H7 (cell line): ENCODE results near the gene PRX. TPM values are rescaled to one million over a fixed set of nuclear protein-coding genes. Genes with fewer than 3 reads are reported as not detected.
"Not testable (repeated sequence)": the region's sequence is repeated elsewhere in the genome, so short reads cannot be mapped to it uniquely, and the experiment has no call there.

Experiments used
- DNase-seq: peaks from one replicate; pipeline ENCODE4 v3.0.0; 2012
- H3K27me3 ChIP-seq: 2 replicates; pipeline ENCODE4 v1.6.0; 2011; ENCODE audit warnings: mild to moderate bottlenecking, low read length; ENCODE audit not compliant: control insufficient read depth, insufficient read depth
- H3K36me3 ChIP-seq: replicated peaks from 2 replicates; pipeline ENCODE4 v1.5.1; 2011; ENCODE audit warnings: low read length; ENCODE audit not compliant: control insufficient read depth, insufficient read depth
- H3K4me3 ChIP-seq: 2 replicates; pipeline ENCODE4 v1.5.1; 2011; ENCODE audit warnings: low read depth, mild to moderate bottlenecking, control low read depth, low read length, moderate library complexity; ENCODE audit not compliant: insufficient read depth
- total RNA-seq: library from RNA; depleted of rRNA; stranded (reverse); fragments of >200 nt; shearing (Covaris generic); gene quantifications from 2 replicates; pipeline ENCODE4 v1.2.3, GENCODE V29; 2014

PRX gene
- total RNA-seq, 1 experiment from 2014 or later, result 5.0 TPM

DNA sequence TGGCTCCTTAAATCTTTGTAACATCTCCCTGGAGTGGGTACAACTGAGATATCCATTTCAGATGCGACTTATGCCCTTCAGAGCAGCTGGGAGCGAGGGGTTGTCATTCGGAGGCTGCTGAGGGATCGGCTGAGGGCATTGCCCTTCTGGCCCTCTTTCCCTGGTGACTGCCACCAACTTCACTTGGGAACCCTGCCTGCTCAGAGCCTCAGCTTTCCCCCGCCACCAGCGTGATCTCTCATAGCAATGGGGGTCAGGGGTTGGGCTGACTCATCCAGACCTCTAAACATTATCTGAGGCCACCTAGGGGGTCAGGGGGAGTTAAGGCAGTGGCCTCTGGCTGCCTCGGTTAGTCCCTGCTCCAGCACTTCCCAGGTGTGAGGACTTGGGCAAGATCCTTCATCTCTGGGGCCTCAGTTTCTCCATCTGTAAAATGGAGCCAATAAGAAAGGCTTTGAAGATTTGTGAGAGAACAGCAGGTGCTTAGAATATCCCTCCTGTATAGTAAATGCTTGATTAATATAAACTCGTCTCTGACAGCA, 1.1 kb downstream of the PRX start:
- H3K4me3 ChIP-seq, result no peak overlapping the region
- DNase-seq, result peak; percentile 45
- no peaks in the 10 kb centered on the region for H3K27me3 ChIP-seq
- H3K36me3 ChIP-seq, result no peaks in the 10 kb centered on the region

DNA sequence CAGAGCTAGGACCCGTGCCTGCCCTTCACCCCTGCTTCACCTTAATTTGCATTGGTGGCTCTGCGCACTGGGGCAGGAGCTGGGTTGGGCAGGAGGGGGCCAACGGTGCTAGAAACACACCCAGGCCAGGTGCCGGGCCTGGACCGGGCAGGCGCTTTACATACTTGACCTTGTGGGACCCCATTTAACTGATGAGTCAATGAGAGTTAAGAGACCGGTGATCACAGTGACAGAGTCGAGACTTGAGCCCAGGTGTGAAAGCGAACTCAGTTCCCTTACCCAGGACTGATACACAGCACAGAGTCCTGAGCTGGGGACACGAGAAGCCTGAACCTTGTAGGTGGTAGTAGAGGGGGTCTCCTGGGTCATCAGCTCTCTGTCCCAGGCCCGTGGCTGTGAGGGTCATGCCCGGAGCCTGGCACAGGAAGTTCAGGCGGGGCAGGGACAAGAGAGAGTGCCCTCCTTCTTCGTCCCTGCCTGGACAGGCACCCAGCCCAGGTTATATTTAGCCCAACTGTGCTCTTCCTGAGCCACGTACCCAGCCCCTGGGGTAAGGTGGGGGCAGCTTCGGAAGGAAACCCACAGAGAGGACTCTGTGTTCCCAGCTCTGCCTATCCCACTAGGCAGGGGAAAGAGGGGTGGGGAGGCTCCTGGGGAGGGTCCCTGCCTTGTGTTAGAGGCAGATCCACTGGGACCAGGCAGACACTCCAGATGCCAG, 1.9 kb downstream of the PRX start:
- Histone ChIP-seq H3K27me3 (no peaks in the 10 kb centered on the region), H3K4me3 (no peak overlapping the region), H3K36me3 (no peaks in the 10 kb centered on the region)
- DNase-seq, result peak; percentile 50

DNA sequence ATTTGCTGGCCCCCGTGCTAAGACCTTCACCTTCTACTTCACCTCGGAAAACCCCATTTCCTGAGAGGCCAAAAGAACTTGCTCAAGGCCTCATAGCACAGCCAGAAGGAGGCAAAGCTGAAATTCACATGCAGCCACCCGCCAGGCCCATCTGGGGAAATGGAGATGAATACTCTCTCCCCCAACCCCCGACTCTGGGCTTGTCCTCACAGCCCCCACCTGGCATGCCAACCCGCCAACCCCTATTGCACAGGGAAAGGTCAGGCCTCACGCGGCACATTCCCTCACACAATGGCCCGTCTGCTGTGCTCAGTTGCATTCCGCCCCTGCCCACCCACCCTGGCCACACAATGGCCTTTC, 3.2 kb downstream of the PRX start:
- H3K36me3 ChIP-seq, result no peaks in the 10 kb centered on the region
- H3K27me3 ChIP-seq, result no peaks in the 10 kb centered on the region
- DNase-seq, result peak; percentile 85
- H3K4me3 ChIP-seq, result no peak overlapping the region

DNA sequence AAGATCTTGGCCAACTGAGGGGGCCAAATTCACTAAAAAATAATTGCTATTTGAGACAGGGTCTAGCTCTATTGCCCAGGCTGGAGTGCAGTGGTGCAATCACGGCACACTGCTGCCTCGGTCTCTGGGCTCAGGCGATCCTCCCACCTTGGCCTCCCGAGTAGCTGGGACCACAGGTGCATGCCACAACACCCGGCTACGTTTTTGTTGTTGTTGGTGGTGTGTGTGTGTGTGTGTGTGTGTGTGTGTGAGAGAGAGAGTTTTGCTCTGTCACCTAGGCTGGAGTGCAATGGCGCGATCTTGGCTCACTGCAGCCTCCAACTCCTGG, 4.6 kb downstream of the PRX start:
- not testable (repeated sequence) for H3K36me3 ChIP-seq, H3K4me3 ChIP-seq, DNase-seq, H3K27me3 ChIP-seq

DNA sequence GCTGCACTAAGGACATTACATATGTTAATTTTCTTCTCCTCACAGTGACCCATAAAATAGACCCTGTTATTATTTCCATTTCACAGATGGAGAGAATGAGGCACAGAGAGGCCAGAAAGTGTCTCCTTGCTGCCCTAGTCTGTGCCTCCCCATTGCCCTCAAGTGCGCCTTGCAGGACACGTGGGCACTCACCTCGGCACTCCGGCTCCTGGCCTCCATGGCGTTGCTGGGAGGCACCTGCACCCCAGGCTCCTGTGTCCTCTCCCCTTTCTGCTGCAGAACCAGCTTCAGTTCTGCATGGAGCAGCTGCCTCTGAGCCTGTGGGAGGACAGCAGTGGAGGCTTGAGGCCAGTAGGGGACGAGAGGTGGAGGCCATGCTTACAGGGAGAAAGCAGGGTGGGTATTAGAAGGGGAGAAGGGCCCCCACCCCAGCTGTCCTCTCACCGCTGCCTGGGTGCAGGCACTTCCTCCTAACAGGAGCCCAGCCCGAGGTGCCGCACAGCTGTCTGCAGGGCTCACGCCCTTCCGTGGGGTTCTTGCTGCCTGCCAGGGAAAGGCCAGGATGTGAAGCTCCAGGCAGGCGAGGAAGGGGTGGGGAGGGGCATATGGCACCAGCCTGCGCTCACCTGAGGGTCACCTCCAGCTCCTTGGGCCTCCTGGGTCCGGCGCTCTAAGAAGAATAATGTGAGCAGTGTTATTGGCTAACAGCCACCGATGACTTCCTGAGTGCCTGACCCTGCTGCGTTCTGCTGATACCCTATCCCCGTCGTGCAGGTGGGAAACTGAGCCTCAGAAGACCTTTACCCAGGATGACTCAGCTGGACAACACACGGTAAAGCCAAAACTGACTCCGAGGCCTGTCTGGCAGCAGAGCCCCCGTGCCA, 5.2 kb downstream of the PRX start:
- Histone ChIP-seq H3K4me3 (no peak overlapping the region), H3K36me3 (no peaks in the 10 kb centered on the region), H3K27me3 (no peaks in the 10 kb centered on the region)
- peak; percentile 52 for DNase-seq

DNA sequence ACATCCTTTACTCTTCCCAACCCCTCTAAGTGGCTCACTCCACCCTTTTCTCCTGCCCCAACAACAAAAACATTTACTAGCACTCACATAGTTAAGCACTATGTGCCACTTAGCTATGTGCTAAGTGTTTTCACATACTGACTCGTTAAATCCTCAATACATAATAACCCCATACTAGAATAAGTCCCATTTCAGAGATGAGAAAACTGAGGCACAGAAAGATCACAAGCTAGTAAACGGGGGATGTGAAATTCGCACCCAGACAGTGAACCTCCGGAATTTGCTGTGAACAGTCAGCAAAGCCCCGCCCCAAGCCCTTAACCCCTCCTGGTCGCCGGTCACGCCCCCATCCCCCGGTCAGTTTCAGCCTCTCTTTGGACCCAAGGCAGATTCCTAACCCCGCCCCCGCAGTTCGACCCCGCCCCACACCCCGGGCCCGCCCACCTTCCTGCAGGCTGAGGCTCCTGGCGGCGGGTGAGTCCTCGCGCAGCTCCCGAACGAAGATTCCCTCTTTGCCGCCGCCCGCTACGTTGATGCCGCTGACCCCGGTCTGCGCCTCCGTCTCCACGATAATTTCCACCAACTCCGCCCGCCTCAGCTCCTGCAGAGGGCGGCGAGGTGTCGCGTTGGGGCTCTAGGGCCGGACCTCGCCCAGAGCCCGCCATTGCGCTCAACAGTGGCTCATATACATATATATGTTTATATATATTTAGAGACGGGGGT, 9.8 kb downstream of the PRX start:
- H3K36me3 ChIP-seq, result no peaks in the 10 kb centered on the region
- peak overlapping the region; percentile 60 for H3K4me3 ChIP-seq
- H3K27me3 ChIP-seq, result peaks cover 2% of the 10 kb centered on the region; the same call in 1 of the 2 replicates
- DNase-seq, result peak; percentile 99

DNA sequence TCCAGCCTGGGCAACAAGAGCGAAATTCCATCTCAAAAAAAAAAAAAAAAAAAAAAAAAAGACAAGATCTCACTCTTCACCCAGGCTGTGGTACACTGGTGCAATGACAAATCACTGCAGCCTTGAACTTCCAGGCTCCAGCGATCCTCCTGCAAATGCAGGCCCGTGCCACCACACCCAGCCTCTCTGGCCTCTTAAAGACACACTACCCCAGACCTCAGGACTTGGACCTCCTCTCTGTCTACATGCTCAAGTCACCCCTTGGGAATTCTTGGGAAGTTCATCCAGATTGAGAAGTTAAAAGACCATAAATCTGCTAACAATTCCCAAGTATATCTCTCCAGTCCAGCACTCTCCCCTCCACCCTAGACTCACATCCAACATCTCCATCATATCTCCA, 12.6 kb downstream of the PRX start:
- Histone ChIP-seq H3K4me3 (no peak overlapping the region), H3K36me3 (no peaks in the 10 kb centered on the region), H3K27me3 (peaks cover 10% of the 10 kb centered on the region)
- no peak for DNase-seq

DNA sequence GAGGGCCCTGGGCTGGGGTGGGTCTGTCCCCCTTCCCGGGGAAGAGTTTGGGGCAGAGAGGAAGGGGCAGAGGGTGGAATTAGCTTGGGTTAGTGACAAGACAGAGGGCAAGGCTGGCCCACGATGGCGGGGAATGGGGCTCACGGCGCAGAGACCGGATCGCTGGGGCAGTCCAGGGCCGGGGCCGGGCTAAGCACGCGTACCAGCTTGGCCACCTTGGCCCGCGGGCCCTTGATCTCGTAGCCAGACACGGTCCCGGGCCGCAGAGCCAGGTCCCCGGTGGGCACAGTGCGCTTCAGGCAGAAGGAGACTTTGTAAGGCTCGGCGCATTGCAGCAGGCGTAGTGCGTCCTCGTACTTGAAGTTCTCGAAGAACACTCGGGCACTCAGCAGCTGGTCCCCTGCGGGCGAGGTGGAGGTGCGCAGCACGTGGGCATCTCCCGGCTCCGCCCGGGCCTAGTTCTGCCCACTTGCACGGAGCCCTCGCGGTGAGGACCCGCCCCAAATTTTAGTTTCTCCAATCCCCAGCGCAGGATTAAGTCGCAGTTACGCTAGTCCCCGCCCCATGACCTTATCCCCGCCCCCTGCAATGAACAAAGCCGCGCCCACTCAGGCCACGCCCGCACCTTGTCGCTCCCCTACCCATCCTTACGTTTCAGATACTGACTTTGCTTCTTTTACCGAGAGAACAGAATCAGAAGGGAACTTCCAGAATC, 14.6 kb downstream of the PRX start:
- Histone ChIP-seq H3K27me3 (peaks cover 10% of the 10 kb centered on the region), H3K4me3 (peak overlapping the region; percentile 28), H3K36me3 (no peaks in the 10 kb centered on the region)
- peak; percentile 98 for DNase-seq

DNA sequence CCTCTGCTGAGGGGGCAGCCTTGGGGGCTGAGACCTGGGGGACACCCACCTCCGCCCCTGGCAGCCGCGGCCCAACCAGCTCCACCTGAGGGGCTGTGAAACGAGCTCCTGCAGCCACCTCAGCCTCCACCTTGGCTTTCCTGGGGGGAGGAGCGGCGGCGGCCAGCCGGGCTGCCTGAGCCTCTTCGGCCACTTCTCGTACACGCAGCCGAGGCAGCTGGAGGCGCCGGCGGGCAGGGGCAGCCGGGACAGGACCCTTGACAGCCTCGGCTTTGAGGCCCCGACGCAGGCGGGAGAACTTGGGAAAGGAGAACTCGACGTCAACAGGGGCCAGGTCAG, 15.6 kb downstream of the PRX start:
- no peak overlapping the region for H3K4me3 ChIP-seq
- DNase-seq, result peak; percentile 62
- peaks cover 10% of the 10 kb centered on the region for H3K27me3 ChIP-seq
- no peaks in the 10 kb centered on the region for H3K36me3 ChIP-seq

DNA sequence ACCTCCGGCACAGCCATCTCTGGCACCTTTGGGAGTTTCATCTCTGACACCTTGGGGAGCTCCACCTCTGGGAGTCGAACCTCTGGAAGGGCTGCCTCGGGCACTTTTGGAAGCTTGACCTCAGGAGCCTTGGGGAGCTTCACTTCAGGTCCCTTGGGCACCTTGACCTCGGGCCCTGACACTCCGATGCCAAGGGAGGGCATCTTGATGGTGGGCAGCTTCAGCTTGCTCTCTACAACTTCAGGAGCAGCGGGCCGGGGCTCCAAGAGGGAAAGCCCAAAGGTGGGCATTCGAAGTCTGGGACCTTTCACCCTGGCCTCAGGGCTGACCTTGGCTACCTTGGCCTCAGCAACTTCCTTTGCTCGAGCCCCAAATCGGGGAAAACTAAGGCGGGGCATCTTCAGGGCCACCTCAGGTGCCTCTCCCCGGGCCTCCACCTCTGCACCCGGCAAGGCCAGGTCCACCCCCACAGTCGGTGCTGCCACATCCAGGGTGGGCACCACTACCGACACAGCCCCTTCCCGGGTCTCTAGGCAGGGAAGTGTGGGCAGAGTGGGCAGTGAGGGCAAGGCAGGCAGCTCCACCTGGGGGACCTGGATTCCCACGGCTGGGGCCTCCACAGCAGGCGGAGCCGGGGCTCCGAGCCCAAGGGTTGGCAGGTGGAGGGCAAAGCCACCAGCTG, 16.2 kb downstream of the PRX start:
- peak; percentile 43 for DNase-seq
- peaks cover 10% of the 10 kb centered on the region for H3K27me3 ChIP-seq
- H3K36me3 ChIP-seq, result no peaks in the 10 kb centered on the region
- H3K4me3 ChIP-seq, result no peak overlapping the region

DNA sequence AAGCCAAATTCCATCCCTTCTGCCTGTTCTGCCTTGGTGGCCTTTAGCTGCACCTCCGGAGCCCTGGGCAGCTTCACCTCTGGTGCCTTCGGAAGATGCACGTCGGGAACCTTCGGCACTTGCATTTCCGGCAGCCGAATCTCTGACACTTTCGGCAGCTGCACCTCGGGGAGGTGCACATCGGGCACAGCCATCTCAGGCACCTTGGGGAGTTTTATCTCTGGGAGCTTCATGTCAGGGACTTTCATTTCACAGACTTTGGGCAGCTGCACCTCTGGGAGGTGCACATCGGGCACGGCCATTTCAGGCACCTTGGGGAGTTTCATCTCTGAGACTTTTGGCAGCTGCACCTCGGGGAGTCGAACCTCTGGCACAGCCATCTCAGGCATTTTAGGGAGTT, 17.2 kb downstream of the PRX start:
- Histone ChIP-seq H3K36me3 (no peaks in the 10 kb centered on the region), H3K27me3 (peaks cover 10% of the 10 kb centered on the region), H3K4me3 (no peak overlapping the region)
- no peak for DNase-seq

DNA sequence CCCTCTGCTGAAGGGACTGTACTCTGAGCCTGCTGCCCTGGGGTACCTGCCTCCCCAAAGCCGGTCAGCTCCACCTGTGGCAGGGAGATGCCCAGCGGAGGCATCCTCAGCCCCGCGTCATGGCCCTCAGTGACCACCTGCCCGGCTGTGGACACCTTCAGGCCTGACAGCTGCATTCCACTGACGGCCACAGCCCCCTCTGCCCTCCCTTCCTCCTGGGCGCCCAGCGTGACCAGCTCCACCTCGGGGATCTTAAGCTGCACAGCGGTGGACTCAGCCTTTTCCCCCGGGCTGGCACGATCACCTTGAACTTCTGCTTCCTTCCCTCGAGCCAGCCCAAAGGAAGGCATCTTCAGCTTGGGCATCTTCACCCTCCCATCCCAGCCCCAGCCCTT, 18.4 kb downstream of the PRX start:
- peak; percentile 48 for DNase-seq
- no peaks in the 10 kb centered on the region for H3K36me3 ChIP-seq
- H3K4me3 ChIP-seq, result no peak overlapping the region
- peaks cover 10% of the 10 kb centered on the region for H3K27me3 ChIP-seq

DNA sequence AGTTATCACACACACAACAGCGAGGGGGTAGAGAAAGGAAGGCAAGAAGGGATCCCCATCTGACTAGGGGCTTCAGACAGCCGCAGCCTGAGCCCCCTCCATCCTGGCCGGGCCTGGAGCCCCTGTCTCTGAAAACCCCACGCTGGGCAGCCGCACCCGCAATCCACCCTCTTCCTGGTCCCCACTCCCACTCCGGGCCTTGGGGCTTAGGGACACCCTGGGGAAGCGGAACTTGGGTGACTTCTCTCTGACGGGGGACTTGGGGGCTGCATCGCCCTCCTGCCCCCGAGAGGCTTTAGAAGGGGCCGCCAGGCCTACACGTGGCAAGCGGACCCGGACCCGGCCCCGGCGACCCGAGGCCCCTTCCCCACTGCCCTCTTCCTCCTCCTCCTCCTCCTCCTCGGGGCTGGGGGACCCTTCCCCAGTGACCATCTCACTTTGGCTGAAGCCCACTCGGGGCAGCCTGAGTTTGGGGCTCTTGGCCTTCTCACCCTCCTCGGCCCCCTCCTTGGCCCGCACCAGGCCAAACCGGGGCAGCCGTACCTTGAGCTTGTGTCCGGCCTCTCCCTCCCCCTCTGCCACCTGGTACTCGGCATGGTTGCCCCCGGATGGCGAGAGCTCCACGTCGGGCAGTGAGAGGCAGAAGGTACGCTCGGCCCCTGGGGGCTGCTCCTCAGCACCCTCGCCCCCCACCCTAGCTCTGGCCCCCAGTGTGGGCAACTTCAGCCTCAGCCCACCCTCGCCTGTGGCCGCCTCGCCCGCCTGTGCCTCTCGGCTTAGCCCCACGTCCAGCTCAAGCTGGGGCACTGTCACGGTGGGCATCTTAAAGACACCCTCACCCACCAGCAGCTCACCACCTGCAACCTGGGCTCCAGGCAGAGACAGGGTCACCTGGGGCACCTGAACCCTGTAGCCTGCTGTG, 19.0 kb downstream of the PRX start:
- DNase-seq, result peak; percentile 61
- H3K4me3 ChIP-seq, result no peak overlapping the region
- H3K36me3 ChIP-seq, result no peaks in the 10 kb centered on the region
- H3K27me3 ChIP-seq, result peaks cover 10% of the 10 kb centered on the region
